ENCODE results near the gene TBCD. TPM values are rescaled to one million over a fixed set of nuclear protein-coding genes. Genes with fewer than 3 reads are reported as not detected.

Gene TBCD
- polyA plus RNA-seq, 1 donor from 2014 or later: 67.2 TPM

DNA sequence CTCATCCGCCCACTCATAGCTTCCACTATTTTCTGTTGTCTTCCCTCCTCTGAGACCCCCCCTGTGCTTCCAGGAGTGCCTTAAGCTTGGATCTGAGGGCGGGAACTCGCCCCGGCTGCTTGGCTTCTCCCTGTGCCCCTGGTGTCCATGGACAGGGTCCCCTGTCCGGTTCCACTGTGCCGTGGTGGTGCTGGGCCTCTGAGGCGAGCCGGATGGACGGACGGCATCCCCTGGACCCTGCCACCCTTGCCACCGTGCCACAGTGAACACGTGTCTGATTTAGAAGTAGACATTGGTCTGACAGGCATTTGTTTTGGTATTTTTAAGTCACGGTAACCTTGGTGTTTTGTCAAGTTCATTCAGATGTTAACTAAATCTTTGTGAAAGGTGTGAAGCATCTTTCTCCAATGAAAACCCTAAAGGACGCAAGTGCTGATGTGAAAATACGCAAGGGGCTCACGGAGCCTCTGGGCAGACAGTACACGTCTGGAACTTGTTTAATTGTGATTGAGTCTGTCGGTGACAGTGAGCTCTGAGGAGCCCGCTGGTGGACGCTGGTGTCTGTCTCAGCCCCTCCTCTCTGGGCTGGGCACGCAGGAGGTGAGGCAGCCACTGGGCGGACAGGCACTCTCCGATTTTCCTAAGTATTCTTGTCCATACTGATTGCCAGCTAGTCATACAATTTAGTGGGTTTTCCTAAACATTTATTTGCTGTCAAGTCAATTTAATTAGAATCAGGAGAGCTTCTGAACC is 61.6 kb downstream of the TBCD start:
- Histone ChIP-seq H3K27me3 (ENCODE audit: insufficient read depth, low read depth, low read length) (no peaks in the 10 kb centered on the region), H3K9ac (ENCODE audit: low read length) (no peak overlapping the region), H3K4me2 (ENCODE audit: low read length) (no peak overlapping the region), H2AFZ (ENCODE audit: low read depth, low read length) (no peak overlapping the region), H3F3A (ENCODE audit: insufficient read depth, low read length, poor library complexity, severe bottlenecking) (no peaks in the 10 kb centered on the region), H3K4me3 (ENCODE audit: low read length) (no peak overlapping the region), H3K79me2 (replicated peaks; ENCODE audit: insufficient read depth, low read length) (no peaks in the 10 kb centered on the region), H3K9me3 (ENCODE audit: low read length) (no peaks in the 10 kb centered on the region), H3K9me2 (ENCODE audit: insufficient read depth, low read length) (no peaks in the 10 kb centered on the region), H4K20me1 (ENCODE audit: insufficient read depth) (no peaks in the 10 kb centered on the region), H3K36me3 (ENCODE audit: insufficient read depth, low read length) (peaks cover 11% of the 10 kb centered on the region), H3K27ac (ENCODE audit: low read length) (no peak overlapping the region)
- no peak for TF ChIP-seq EP300 (conservative IDR thresholded peaks at IDR 0.05; ENCODE audit: poor library complexity, severe bottlenecking)
- TF ChIP-seq POLR2AphosphoS5 (IDR thresholded peaks at IDR 0.05): no peak
- no peak for TF ChIP-seq SMC3 (conservative IDR thresholded peaks at IDR 0.05; ENCODE audit: poor library complexity)
- TF ChIP-seq MXI1 (conservative IDR thresholded peaks at IDR 0.05; ENCODE audit: poor library complexity, severe bottlenecking): no peak
- TF ChIP-seq, protein P1, sequence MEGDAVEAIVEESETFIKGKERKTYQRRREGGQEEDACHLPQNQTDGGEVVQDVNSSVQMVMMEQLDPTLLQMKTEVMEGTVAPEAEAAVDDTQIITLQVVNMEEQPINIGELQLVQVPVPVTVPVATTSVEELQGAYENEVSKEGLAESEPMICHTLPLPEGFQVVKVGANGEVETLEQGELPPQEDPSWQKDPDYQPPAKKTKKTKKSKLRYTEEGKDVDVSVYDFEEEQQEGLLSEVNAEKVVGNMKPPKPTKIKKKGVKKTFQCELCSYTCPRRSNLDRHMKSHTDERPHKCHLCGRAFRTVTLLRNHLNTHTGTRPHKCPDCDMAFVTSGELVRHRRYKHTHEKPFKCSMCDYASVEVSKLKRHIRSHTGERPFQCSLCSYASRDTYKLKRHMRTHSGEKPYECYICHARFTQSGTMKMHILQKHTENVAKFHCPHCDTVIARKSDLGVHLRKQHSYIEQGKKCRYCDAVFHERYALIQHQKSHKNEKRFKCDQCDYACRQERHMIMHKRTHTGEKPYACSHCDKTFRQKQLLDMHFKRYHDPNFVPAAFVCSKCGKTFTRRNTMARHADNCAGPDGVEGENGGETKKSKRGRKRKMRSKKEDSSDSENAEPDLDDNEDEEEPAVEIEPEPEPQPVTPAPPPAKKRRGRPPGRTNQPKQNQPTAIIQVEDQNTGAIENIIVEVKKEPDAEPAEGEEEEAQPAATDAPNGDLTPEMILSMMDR (IDR thresholded peaks at IDR 0.05; ENCODE audit: poor library complexity, severe bottlenecking): no peak
- TF ChIP-seq RAD21 (conservative IDR thresholded peaks at IDR 0.05): no peak
- TF ChIP-seq EZH2 (IDR thresholded peaks at IDR 0.05; ENCODE audit: borderline replicate concordance, insufficient read depth, low read length, poor library complexity, severe bottlenecking): no peak
- no peak for TF ChIP-seq TAF1 (IDR thresholded peaks at IDR 0.05; ENCODE audit: low read depth)
- TF ChIP-seq, protein P2, sequence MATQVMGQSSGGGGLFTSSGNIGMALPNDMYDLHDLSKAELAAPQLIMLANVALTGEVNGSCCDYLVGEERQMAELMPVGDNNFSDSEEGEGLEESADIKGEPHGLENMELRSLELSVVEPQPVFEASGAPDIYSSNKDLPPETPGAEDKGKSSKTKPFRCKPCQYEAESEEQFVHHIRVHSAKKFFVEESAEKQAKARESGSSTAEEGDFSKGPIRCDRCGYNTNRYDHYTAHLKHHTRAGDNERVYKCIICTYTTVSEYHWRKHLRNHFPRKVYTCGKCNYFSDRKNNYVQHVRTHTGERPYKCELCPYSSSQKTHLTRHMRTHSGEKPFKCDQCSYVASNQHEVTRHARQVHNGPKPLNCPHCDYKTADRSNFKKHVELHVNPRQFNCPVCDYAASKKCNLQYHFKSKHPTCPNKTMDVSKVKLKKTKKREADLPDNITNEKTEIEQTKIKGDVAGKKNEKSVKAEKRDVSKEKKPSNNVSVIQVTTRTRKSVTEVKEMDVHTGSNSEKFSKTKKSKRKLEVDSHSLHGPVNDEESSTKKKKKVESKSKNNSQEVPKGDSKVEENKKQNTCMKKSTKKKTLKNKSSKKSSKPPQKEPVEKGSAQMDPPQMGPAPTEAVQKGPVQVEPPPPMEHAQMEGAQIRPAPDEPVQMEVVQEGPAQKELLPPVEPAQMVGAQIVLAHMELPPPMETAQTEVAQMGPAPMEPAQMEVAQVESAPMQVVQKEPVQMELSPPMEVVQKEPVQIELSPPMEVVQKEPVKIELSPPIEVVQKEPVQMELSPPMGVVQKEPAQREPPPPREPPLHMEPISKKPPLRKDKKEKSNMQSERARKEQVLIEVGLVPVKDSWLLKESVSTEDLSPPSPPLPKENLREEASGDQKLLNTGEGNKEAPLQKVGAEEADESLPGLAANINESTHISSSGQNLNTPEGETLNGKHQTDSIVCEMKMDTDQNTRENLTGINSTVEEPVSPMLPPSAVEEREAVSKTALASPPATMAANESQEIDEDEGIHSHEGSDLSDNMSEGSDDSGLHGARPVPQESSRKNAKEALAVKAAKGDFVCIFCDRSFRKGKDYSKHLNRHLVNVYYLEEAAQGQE (IDR thresholded peaks at IDR 0.05; ENCODE audit: borderline replicate concordance): no peak

DNA sequence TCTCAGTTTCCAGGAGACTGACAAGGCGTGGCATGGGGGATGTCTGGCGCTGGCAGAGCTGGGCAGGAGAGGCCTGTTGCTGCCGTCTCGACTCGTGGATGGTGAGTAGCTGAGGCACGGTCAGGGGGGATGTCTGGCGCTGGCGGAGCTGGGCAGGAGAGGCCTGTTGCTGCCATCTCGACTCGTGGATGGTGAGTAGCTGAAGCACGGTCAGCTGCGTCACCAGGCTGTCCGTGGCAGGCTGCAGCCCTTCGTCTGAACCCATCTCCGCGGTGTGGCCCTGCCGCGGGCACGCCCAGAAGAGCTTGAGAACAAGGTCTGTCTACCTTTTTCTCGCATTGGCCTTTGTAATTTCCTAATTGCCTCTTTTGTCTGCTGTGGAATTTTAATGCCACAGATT is 63.0 kb downstream of the TBCD start:
- Histone ChIP-seq H3K27ac (ENCODE audit: low read length) (no peak overlapping the region), H3K79me2 (replicated peaks; ENCODE audit: insufficient read depth, low read length) (no peaks in the 10 kb centered on the region), H4K20me1 (ENCODE audit: insufficient read depth) (no peaks in the 10 kb centered on the region), H3K4me2 (ENCODE audit: low read length) (no peak overlapping the region), H3K9ac (ENCODE audit: low read length) (no peak overlapping the region), H2AFZ (ENCODE audit: low read depth, low read length) (no peak overlapping the region), H3K27me3 (ENCODE audit: insufficient read depth, low read depth, low read length) (no peaks in the 10 kb centered on the region), H3K4me3 (ENCODE audit: low read length) (no peak overlapping the region), H3K9me3 (ENCODE audit: low read length) (no peaks in the 10 kb centered on the region), H3F3A (ENCODE audit: insufficient read depth, low read length, poor library complexity, severe bottlenecking) (no peaks in the 10 kb centered on the region), H3K36me3 (ENCODE audit: insufficient read depth, low read length) (peaks cover 17% of the 10 kb centered on the region), H3K9me2 (ENCODE audit: insufficient read depth, low read length) (no peaks in the 10 kb centered on the region)
- TF ChIP-seq TAF1 (IDR thresholded peaks at IDR 0.05; ENCODE audit: low read depth) (no peak), RAD21 (conservative IDR thresholded peaks at IDR 0.05) (no peak), MXI1 (conservative IDR thresholded peaks at IDR 0.05; ENCODE audit: poor library complexity, severe bottlenecking) (no peak)
- TF ChIP-seq, protein P1 (IDR thresholded peaks at IDR 0.05; ENCODE audit: poor library complexity, severe bottlenecking): no peak
- TF ChIP-seq, protein P2 (IDR thresholded peaks at IDR 0.05; ENCODE audit: borderline replicate concordance): no peak

Measured in neural cell (in vitro differentiated cells).